Measurements from ENCODE around the gene KRT37. TPM values are rescaled to one million over a fixed set of nuclear protein-coding genes. Genes with fewer than 3 reads are reported as not detected.

KRT37 gene
- total RNA-seq, 2 experiments from 2014 or later = not detected

DNA sequence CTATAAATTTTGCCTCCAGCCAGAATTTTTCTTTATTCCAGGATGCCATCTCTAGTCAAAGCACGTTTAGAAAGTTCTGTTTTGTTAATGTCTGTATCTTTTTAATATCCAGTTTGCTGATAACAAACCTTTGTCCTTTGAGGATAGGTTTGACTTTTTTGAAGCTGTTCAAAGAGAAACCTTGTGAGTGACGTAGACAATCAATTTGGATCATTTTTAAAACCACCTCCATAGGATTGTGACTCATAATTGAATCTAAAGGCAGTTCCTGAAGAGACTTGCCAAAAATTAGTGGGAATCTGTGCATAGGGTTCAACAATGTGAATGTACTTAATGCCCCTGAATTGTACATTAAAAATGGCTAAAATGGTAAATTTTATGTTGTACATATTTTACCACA, 32.9 kb downstream of the KRT37 start:
- Mint-ChIP-seq H3K27me3 (peaks cover 9% of the 10 kb centered on the region), H3K9me3 (peaks cover 7% of the 10 kb centered on the region), H3K36me3 (ENCODE audit: low read depth) (peaks cover 3% of the 10 kb centered on the region), H3K4me3 (no peak overlapping the region), H3K4me1 (ENCODE audit: low read depth) (peaks cover 4% of the 10 kb centered on the region), H3K27ac (no peak overlapping the region)
- Histone ChIP-seq H3K27ac (ENCODE audit: low read depth in 1 of 2, low read length in 2 of 2) (no peak overlapping the region), H3K27me3 (ENCODE audit: control insufficient read depth in 1 of 2, insufficient read depth in 2 of 2, low read length in 2 of 2) (no peaks in the 10 kb centered on the region), H3K36me3 (ENCODE audit: insufficient read depth, low read length) (no peaks in the 10 kb centered on the region), H3K4me1 (ENCODE audit: insufficient read depth, low read length) (no peaks in the 10 kb centered on the region), H3K4me3 (ENCODE audit: low read length) (no peak overlapping the region), H3K9me3 (ENCODE audit: control insufficient read depth in 1 of 2, insufficient read depth in 1 of 2, low read length in 2 of 2) (peaks cover 4% of the 10 kb centered on the region in 2 experiments)
- TF ChIP-seq, protein P1, sequence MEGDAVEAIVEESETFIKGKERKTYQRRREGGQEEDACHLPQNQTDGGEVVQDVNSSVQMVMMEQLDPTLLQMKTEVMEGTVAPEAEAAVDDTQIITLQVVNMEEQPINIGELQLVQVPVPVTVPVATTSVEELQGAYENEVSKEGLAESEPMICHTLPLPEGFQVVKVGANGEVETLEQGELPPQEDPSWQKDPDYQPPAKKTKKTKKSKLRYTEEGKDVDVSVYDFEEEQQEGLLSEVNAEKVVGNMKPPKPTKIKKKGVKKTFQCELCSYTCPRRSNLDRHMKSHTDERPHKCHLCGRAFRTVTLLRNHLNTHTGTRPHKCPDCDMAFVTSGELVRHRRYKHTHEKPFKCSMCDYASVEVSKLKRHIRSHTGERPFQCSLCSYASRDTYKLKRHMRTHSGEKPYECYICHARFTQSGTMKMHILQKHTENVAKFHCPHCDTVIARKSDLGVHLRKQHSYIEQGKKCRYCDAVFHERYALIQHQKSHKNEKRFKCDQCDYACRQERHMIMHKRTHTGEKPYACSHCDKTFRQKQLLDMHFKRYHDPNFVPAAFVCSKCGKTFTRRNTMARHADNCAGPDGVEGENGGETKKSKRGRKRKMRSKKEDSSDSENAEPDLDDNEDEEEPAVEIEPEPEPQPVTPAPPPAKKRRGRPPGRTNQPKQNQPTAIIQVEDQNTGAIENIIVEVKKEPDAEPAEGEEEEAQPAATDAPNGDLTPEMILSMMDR (IDR thresholded peaks at IDR 0.05) = no peak
- ChIA-PET CTCF (no interaction called here), POLR2A (no interaction called here)
- DNase-seq (no peak), ATAC-seq (ENCODE audit: poor library complexity) (no peak)
- intact Hi-C loops (cut with DNase I, micrococcal nuclease) = no loop called here

DNA sequence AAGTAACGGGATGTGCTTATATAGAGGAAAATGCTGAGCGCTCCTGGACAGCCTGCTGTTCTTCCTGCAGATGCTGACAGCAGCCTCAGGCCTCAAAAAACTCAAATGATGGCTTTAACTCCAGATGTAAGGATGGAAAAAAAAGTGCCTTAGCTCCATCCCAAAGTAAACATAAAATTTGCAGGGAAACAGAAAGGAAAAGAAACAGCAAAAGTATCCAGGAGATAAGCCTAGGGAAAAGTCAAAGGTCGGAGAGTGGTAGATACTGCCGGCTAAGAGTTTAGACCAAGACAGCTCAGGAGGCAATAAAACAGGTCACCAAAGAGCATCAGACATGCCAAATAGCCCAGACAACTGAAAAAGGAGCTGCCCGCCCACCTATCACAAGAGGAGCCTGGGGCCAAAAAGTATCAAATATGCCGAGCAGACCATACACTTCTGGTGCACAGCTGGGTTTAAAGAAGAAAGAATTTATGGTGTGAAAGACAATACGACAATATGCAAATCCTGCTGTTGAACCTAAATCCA, 33.9 kb downstream of the KRT37 start:
- no peaks in the 10 kb centered on the region for H3K27me3 ChIP-seq (ENCODE audit: control insufficient read depth in 1 of 2, insufficient read depth in 2 of 2, low read length in 2 of 2)
- POLR2A ChIA-PET = no interaction called here

DNA sequence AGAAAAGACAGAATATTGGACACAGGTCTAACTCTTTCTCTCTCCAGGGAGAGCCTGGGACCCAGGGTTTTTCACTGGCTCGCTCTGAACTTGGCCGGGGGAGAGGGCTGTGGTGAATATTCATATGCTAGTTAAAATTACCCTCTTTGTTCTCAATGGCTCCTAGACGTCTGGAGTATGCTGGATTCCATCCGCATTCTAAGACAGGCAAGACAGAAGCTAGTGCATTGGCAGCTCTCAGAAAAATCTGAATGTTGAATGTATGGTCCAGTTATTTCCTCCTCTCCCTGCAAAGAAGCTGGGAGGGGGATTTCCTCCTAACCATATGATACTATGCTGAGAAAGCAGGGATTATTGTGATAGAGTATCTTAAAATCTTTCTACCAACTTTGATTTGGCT, 36.7 kb downstream of the KRT37 start:
- Histone ChIP-seq H3K9me3 (ENCODE audit: control insufficient read depth in 1 of 2, insufficient read depth in 1 of 2, low read length in 2 of 2) (peaks cover 4 to 10% of the 10 kb centered on the region in 2 experiments), H3K4me1 (ENCODE audit: insufficient read depth, low read length) (no peaks in the 10 kb centered on the region), H3K36me3 (ENCODE audit: insufficient read depth, low read length) (no peaks in the 10 kb centered on the region), H3K27me3 (ENCODE audit: control insufficient read depth in 1 of 2, insufficient read depth in 2 of 2, low read length in 2 of 2) (no peaks in the 10 kb centered on the region), H3K4me3 (ENCODE audit: low read length) (no peak overlapping the region), H3K27ac (ENCODE audit: low read depth in 1 of 2, low read length in 2 of 2) (no peak overlapping the region)
- intact Hi-C loops (cut with DNase I, micrococcal nuclease) = no loop called here
- CTCF ChIA-PET = no interaction called here
- H3K4me3 Mint-ChIP-seq = no peak overlapping the region
- POLR2A ChIA-PET = interaction anchor here (0.6 kb wide), 1 partner anchor 302 kb away, joined by 4 read pairs; no protein-coding TSS in a partner anchor
- H3K9me3 Mint-ChIP-seq = peaks cover 7% of the 10 kb centered on the region
- ATAC-seq (ENCODE audit: poor library complexity) = no peak
- no peak overlapping the region for H3K27ac Mint-ChIP-seq
- H3K36me3 Mint-ChIP-seq (ENCODE audit: low read depth) = peaks cover 3% of the 10 kb centered on the region
- H3K4me1 Mint-ChIP-seq (ENCODE audit: low read depth) = no peaks in the 10 kb centered on the region
- TF ChIP-seq, protein P1 (IDR thresholded peaks at IDR 0.05) = no peak
- no peak for DNase-seq
- peaks cover 9% of the 10 kb centered on the region for H3K27me3 Mint-ChIP-seq

More for the DNA sequence above, 33.9 kb downstream of the KRT37 start:
- TF ChIP-seq, protein P1 (IDR thresholded peaks at IDR 0.05) = no peak
- Mint-ChIP-seq H3K27ac (no peak overlapping the region), H3K9me3 (peaks cover 7% of the 10 kb centered on the region), H3K4me3 (no peak overlapping the region), H3K27me3 (peaks cover 9% of the 10 kb centered on the region), H3K4me1 (ENCODE audit: low read depth) (no peaks in the 10 kb centered on the region), H3K36me3 (ENCODE audit: low read depth) (peaks cover 3% of the 10 kb centered on the region)
- no peak overlapping the region for H3K4me3 ChIP-seq (ENCODE audit: low read length)
- H3K27ac ChIP-seq (ENCODE audit: low read depth in 1 of 2, low read length in 2 of 2) = no peak overlapping the region
- ATAC-seq (ENCODE audit: poor library complexity) (no peak), DNase-seq (no peak)
- H3K36me3 ChIP-seq (ENCODE audit: insufficient read depth, low read length) = no peaks in the 10 kb centered on the region
- CTCF ChIA-PET = no interaction called here
- H3K9me3 ChIP-seq (ENCODE audit: control insufficient read depth in 1 of 2, insufficient read depth in 1 of 2, low read length in 2 of 2) = peaks cover 4 to 10% of the 10 kb centered on the region in 2 experiments
- no peaks in the 10 kb centered on the region for H3K4me1 ChIP-seq (ENCODE audit: insufficient read depth, low read length)
- intact Hi-C loops (cut with DNase I, micrococcal nuclease) = no loop called here
